Stimulated activated CD4-positive, alpha-beta T cell treated with anti-CD3 and anti-CD28 coated beads, Interleukin-1b, Interleukin-23, amount 100 ng/mL, for 48 hours (primary cell): ENCODE results near the gene FGF3.
"Not testable (repeated sequence)": the region's sequence is repeated elsewhere in the genome, so short reads cannot be mapped to it uniquely, and the experiment has no call there.

Source experiments
- DNase-seq: peaks from one replicate; pipeline ENCODE4 v3.0.0-alpha.2; 2020

The FGF3 gene

DNA sequence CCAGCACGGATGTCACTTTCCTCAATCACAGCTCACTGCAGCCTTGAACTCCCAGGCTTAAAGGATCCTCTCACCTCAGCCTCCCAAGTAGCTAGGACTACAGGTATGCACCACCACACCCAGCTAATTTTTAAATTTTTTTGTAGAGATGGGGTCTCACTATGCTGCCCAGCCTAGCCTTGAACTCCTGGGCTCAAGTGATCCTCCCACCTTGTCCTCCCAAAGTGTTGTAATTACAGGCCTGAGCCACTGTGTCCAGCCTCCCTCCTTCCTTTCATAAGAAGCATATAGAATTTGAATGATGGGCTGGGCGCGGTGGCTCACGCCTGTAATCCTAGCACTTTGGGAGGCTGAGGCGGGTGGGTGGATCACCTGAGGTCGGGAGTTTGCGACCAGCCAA lies 54.3 kb downstream of the FGF3 start:
- DNase-seq: not testable (repeated sequence)

DNA sequence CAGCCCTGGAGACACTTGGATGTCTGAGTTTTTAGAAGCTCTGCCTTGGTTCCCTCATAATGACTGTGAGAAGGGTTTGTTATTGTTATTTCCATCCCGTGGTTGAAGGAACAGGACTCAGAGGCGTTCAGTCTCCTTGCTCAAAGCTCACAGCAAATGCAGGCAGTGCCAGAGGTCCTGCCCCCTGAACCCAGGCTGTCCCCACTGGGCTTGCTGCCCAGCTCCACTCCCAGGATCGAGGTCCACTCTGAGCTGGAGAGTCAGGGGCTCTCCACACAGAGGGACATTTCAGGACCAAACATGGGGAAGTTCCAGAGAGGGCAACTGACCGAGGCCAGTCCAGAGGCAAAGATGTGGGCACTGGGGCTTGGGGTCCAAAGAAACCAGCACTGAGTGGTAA lies 58.9 kb downstream of the FGF3 start:
- DNase-seq: no peak
